ENCODE data around the gene AHI1. TPM values are rescaled to one million over a fixed set of nuclear protein-coding genes. Genes with fewer than 3 reads are reported as not detected.

The AHI1 gene
- total and polyA plus RNA-seq, 8 donors, result 3.7 to 89.9 (median 49.5) TPM

- TF ChIP-seq POLR2A (IDR thresholded peaks at IDR 0.05) (no peak), POLR2AphosphoS5 (IDR thresholded peaks at IDR 0.05) (no peak), EP300 (IDR thresholded peaks at IDR 0.05) (no peak)
- TF ChIP-seq, protein P1, sequence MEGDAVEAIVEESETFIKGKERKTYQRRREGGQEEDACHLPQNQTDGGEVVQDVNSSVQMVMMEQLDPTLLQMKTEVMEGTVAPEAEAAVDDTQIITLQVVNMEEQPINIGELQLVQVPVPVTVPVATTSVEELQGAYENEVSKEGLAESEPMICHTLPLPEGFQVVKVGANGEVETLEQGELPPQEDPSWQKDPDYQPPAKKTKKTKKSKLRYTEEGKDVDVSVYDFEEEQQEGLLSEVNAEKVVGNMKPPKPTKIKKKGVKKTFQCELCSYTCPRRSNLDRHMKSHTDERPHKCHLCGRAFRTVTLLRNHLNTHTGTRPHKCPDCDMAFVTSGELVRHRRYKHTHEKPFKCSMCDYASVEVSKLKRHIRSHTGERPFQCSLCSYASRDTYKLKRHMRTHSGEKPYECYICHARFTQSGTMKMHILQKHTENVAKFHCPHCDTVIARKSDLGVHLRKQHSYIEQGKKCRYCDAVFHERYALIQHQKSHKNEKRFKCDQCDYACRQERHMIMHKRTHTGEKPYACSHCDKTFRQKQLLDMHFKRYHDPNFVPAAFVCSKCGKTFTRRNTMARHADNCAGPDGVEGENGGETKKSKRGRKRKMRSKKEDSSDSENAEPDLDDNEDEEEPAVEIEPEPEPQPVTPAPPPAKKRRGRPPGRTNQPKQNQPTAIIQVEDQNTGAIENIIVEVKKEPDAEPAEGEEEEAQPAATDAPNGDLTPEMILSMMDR (IDR thresholded peaks at IDR 0.05), result no peak
- H3K9me3 ChIP-seq, result no peaks in the 10 kb centered on the region
- peaks cover 0 to 14% (median 5%) of the 10 kb centered on the region in 4 donors for H3K4me1 ChIP-seq
- H3K27ac ChIP-seq, result no peak overlapping the region
- intact Hi-C loops (cut with DNase I; ENCODE audit: low total_unique reads), result no loop called here
- 30 to 68% (median 38%) methylated on average over 1 of the region's 1 CpG for WGBS, 5 donors
- no peaks in the 10 kb centered on the region for H3K27me3 ChIP-seq
- H3K4me3 ChIP-seq, result no peak overlapping the region
- DNase-seq, result no peak
- peaks cover 0 to 23% (median 3%) of the 10 kb centered on the region in 4 donors for H3K36me3 ChIP-seq
Observed at GRCh38 chr6:135354407-135354806, 143.1 kb downstream of the AHI1 start.

- TF ChIP-seq, protein P1 (IDR thresholded peaks at IDR 0.05), result no peak
- TF ChIP-seq POLR2A (IDR thresholded peaks at IDR 0.05) (no peak), POLR2AphosphoS5 (IDR thresholded peaks at IDR 0.05) (no peak), EP300 (IDR thresholded peaks at IDR 0.05) (no peak)
- no peaks in the 10 kb centered on the region for H3K27me3 ChIP-seq
- peaks cover 0 to 14% (median 5%) of the 10 kb centered on the region in 4 donors for H3K4me1 ChIP-seq
- no peak overlapping the region for H3K27ac ChIP-seq
- intact Hi-C loops (cut with DNase I; ENCODE audit: low total_unique reads), result no loop called here
- peaks cover 0 to 23% (median 3%) of the 10 kb centered on the region in 4 donors for H3K36me3 ChIP-seq
- no peaks in the 10 kb centered on the region for H3K9me3 ChIP-seq
- H3K4me3 ChIP-seq, result no peak overlapping the region
- 87 to 92% (median 89%) methylated on average over 2 of the region's 2 CpGs for WGBS, 5 donors
- no peak for DNase-seq
Observed at GRCh38 chr6:135353113-135353512, 144.4 kb downstream of the AHI1 start.

GRCh38 chr6:135351635-135352034 is 145.9 kb downstream of the AHI1 start:
- Histone ChIP-seq H3K36me3 (peaks cover 0 to 14% (median 0%) of the 10 kb centered on the region in 4 donors), H3K9me3 (no peaks in the 10 kb centered on the region), H3K4me1 (peaks cover 0 to 14% (median 5%) of the 10 kb centered on the region in 4 donors), H3K4me3 (no peak overlapping the region), H3K27me3 (no peaks in the 10 kb centered on the region), H3K27ac (no peak overlapping the region)
- TF ChIP-seq POLR2AphosphoS5 (IDR thresholded peaks at IDR 0.05), result no peak
- intact Hi-C loops (cut with DNase I; ENCODE audit: low total_unique reads), result no loop called here
- DNase-seq, result no peak
- 90 to 100% (median 100%) methylated on average over 1 of the region's 1 CpG for WGBS, 5 donors

DNA sequence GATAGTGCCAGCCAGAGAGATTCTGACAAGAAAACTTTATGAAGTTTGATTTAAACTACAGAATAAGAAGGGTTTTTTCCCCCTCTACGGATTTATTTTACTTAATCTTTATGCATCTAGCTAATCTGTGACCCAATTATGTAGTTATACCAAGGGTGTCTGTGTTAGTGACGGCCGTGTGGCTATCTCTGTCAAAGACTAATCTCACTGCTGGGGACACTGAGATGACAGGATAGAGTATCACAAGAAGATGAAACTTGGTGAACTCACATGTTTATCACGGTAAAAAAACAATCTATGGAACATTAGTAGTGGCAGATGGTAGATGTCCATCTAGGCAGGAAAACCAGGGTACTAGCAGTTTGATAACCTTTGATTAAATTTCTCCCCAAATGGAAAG is 149.7 kb downstream of the AHI1 start:
- 84 to 95% (median 90%) methylated on average over 4 of the region's 4 CpGs for WGBS, 5 donors
- Histone ChIP-seq H3K36me3 (peaks cover 0 to 13% (median 0%) of the 10 kb centered on the region in 4 donors), H3K4me1 (no peaks in the 10 kb centered on the region), H3K27ac (no peak overlapping the region), H3K27me3 (no peaks in the 10 kb centered on the region), H3K9me3 (no peaks in the 10 kb centered on the region), H3K4me3 (no peak overlapping the region)
- no peak for DNase-seq
- TF ChIP-seq POLR2A (IDR thresholded peaks at IDR 0.05) (no peak), EP300 (IDR thresholded peaks at IDR 0.05) (no peak), POLR2AphosphoS5 (IDR thresholded peaks at IDR 0.05) (no peak)
- TF ChIP-seq, protein P1 (IDR thresholded peaks at IDR 0.05), result no peak
- intact Hi-C loops (cut with DNase I; ENCODE audit: low total_unique reads), result no loop called here

- peaks cover 0 to 13% (median 0%) of the 10 kb centered on the region in 4 donors for H3K36me3 ChIP-seq
- 90 to 100% (median 97%) methylated on average over 1 of the region's 1 CpG for WGBS, 5 donors
- TF ChIP-seq POLR2A (IDR thresholded peaks at IDR 0.05), result no peak
- TF ChIP-seq EP300 (IDR thresholded peaks at IDR 0.05), result no peak
- no peak for TF ChIP-seq POLR2AphosphoS5 (IDR thresholded peaks at IDR 0.05)
- TF ChIP-seq, protein P1 (IDR thresholded peaks at IDR 0.05), result no peak
- no peak overlapping the region for H3K27ac ChIP-seq
- no peaks in the 10 kb centered on the region for H3K9me3 ChIP-seq
- no peak overlapping the region for H3K4me3 ChIP-seq
- DNase-seq, result no peak
- intact Hi-C loops (cut with DNase I; ENCODE audit: low total_unique reads), result no loop called here
- no peaks in the 10 kb centered on the region for H3K4me1 ChIP-seq
- no peaks in the 10 kb centered on the region for H3K27me3 ChIP-seq
Observed at GRCh38 chr6:135346747-135347146, 150.8 kb downstream of the AHI1 start.

Data from stomach (tissue), 9 donors.